Central memory CD4-positive, alpha-beta T cell (primary cell): ENCODE results near the gene SNX13.
"Not testable (repeated sequence)": the region's sequence is repeated elsewhere in the genome, so short reads cannot be mapped to it uniquely, and the experiment has no call there.

ENCODE experiments used
- DNase-seq: peaks from one replicate; pipeline ENCODE4 v3.0.0; 2022

SNX13 gene

GRCh38 chr7:17844514-17845196 is 95.6 kb downstream of the SNX13 start:
- DNase-seq, result no peak

GRCh38 chr7:17844022-17844421 is 96.3 kb downstream of the SNX13 start:
- no peak for DNase-seq

DNA sequence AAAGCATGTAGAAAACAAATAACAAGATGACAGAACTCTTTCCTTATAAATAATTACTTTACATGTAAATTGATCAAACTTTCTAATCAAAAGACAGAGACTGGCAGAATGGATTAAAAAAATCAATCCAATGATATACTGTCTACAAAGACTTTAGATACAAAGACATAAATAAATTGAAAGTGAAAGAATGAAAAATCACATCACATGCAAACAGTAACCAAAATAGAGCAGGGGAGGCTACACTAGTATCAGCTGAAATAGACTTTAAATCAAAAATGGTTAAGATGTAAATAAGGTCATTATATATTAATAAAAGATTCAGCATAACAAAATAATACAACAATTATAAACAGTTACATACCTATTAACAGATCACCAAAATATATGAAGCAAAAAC is 97.3 kb downstream of the SNX13 start:
- no peak for DNase-seq

GRCh38 chr7:17832820-17833355 is 107.4 kb downstream of the SNX13 start:
- no peak for DNase-seq

- no peak for DNase-seq
These were observed 108.1 kb downstream of the SNX13 start for GRCh38 chr7:17832242-17832641.

DNA sequence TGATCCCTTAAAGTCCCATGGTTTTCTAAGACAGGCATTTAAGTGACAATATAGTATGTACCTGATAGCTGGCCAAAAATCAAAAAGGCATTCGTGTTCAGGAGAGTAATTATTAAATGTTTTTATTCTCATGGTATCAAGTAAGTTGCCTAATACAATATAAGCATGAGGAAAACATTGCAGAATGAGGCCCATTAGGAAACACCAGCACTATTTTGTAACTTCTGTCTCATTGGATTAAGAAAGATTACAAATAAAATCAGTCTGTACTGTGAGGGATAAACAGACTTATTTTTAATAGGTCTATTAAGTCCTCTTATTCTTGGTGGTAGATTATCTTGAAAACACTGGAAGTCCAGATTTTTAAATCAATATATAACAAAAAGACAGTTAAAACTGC is 110.1 kb downstream of the SNX13 start:
- DNase-seq, result no peak

- DNase-seq, result no peak
These were observed 111.3 kb downstream of the SNX13 start for GRCh38 chr7:17829001-17829400.

- no peak for DNase-seq
These were observed 117.6 kb downstream of the SNX13 start for GRCh38 chr7:17822547-17823173.

GRCh38 chr7:17816903-17817302 is 123.4 kb downstream of the SNX13 start:
- DNase-seq, result no peak

DNA sequence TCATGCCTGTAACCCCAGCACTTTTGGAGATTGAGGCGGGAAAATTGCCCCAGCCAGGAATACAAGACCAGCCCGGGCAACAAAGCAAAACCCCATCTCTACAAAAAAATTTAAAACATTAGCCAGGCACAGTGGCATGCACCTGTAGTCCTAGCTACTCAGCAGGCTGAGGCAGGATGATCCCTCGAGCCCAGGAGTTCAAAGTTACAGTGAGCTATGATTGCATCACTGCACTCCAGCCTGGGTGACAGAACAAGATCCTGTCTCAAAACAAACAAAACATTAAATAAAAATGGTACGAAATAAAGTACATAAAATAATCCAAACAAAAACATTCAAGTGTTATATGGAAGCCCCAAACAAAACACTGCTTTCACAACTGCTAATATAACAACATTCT is 125.0 kb downstream of the SNX13 start:
- DNase-seq, result no peak

GRCh38 chr7:17814058-17814457 is 126.2 kb downstream of the SNX13 start:
- DNase-seq, result no peak

DNA sequence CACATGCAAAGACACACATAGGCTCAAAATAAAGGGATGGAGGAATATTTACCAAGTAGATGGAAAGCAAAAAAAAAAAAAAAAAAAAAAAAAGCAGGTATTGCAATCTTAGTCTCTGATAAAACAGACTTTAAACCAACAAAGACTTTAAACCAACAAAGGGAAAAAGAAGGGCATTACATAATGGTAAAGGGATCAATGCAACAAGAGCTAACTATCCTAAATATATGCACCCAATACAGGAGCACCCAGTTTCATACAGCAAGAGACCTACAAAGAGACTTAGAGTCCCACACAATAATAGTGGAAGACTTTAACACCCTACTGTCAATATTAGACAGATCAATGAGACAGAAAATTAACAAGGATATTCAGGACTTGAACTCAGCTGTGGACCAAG is 131.1 kb downstream of the SNX13 start:
- not testable (repeated sequence) for DNase-seq

GRCh38 chr7:17807242-17807641 is 133.1 kb downstream of the SNX13 start:
- DNase-seq, result no peak

DNA sequence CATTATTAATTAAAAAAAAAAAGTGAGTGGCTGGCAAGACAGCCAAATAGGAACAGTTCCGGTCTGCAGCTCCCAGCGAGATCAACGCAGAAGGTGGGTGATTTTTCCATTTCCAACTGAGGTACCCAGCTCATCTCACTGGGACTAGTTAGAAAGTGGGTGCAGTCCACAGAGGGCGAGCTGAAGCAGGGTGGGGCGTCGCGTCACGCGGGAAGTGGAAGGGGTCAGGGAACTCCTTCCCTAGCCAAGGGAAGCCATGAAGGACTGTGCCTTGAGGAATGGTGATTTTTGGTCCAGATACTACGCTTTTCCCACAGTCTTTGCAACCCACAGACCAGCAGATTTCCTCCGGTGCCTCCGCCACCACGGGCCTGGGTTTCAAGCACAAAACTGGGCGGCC is 133.7 kb downstream of the SNX13 start:
- no peak for DNase-seq

- no peak for DNase-seq
These were observed 138.2 kb downstream of the SNX13 start for GRCh38 chr7:17802056-17802455.

DNA sequence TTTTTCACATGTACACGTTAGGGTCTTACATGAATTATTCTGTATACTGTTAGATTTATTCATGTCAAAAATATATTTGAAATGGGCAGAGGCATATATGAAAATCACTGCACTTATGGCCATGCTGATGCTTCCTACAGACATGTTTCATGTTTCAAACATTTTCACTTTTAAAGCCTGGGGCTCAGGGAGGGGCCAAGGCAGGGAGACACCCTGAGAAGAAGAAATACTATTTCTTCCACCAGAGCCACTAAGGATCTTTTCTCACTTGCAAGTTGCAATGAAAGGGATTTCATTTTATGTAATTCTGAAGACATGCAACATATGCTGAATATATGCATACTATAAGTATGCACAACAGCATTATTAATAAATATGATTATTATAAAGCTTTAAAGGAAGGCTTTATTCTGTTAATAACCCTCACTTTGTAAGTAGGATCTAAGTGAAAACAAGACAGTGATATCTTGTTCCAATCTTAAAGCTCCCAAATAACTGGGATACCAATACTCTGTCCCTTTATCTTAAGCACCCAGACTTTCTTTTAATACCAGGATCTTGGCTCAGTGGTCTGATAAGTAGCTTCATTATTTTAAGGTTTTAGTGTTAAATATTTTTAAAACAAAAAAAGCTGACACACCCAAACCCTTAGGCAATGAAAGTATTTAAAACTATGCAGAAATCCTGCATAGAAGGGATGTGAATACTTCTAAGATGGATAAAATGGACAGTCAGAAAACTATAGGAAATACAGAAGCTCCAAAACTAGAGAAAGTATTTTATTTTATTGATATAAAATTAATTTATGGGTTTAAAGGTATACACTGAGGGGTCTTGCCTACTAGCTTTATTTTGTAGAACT is 148.0 kb downstream of the SNX13 start:
- DNase-seq, result no peak

DNA sequence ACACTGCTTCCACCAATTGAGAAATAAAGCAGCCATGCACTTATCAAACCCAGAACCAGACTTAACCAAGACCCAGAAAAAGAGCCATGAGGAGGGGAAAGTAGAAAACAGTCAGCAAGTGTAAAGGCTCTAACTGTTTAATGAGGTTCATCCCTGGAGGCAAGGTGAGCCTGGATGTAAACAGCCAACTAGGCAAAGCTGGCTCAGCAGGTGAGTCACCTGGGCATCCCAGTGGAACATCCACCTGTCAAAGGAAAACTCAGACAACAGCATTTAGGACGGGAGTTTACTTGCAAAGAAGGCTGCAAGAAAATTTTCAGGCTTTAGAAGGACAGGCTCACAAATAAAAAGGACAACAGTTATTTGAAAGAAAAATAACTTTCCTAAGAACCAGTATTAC is 153.0 kb downstream of the SNX13 start:
- DNase-seq, result no peak

DNA sequence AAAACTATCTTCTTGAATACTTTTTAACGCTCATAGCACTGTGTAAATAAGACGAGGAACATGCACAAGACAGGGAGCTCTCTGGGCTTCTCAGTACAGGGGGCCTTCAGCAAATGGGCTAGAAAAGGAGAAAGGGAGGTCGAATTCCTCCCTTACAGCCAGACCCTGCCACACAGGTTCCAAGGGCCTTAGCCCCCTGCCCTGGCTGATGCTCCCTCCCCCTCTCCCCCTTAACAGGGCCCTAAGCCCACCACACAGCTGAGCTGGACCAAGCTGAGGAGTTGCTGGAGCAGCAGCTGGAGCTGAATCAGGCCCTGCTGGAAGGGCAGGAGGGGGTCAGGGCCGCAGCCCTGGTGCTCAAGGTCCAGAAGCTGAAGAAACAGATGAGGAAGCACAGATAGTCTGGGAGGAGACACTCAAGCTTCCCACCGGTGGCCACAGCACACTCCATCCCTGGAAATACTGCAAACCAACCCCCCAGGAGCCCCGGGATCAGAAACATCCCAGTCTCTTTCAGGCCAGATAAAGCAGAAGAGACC is 153.9 kb downstream of the SNX13 start:
- DNase-seq, result no peak

GRCh38 chr7:17782216-17782549 is 158.1 kb downstream of the SNX13 start:
- no peak for DNase-seq

DNA sequence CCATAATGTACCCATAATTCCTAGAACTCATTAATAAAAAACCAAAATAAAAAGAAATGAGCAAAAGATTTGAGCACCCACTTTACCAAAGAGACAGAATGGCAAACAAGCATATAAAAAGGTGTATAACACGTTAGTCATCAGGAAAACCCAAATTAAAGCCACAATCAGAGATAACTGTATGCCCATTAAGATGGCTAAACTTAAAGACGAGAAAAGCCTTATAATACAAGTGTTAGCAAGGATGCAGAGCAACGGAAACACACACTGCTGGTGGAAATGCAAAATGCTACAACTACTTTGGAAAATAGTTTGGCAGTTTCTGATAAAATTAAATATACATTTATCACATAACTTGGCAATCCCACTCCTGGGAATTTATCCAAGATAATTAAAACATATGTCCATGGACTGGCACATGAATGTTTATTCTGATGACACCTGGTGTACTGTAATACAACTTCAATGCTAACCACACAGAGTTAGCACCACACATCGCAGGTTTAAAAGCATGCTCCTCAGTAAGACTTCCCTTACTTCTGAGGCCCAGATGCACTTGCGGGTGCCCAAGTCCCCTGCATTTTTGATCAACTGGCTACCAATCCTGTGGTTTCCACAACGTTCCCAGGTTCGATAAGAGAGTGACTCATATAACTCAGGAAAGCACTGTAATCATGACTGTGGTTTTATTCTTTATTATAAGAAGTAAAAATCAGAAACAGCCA is 158.6 kb downstream of the SNX13 start:
- no peak for DNase-seq

DNA sequence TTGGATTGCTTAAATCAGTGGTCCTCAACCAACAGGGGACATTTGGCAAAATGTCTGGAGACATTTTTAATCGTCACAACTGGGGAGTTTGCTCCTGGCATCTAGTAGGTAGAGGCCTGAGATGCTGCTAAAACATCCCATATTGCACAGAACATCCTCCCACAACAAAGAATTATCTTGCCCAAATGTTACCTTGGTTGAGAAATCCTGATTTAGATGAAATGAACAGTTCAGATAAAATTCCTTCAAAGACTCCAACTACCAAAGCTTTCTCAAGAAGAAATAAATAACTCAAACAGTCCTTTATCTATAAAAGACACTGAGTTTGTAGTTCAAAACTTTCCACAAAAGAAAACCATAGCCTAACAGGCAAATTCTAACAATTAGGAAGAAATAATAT is 160.9 kb downstream of the SNX13 start:
- no peak for DNase-seq

DNA sequence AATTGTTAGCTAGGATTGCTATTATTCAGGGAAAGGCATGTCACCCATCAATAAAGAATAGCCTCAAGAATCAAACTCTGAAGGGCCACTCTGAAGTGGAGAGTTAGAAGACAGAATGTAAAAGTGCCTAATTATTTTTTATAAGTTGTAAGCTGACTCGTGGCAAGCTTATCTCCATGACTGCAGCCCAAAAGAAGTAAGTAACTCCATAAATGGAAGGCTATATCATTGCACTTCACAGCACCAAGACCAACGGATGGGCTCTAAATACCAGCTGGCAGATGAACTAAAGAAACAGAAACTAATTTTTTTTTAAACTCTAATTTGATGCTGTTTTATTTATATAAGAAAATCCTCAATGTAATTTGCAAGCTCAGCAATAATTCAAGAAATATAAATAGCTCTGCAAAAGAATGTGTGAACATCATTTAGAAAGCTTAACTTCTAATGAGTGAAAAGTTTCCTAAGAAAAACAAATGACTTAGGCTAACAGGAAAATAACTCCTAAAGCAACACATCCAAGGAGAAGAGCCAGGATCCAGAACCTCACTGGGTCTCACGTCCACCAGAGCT is 165.5 kb downstream of the SNX13 start:
- DNase-seq, result no peak
